Lower lobe of right lung (tissue), 2 donors: Measurements from ENCODE around the gene ZFYVE28. TPM values are rescaled to one million over a fixed set of nuclear protein-coding genes. Genes with fewer than 3 reads are reported as not detected.

Experiments
- ATAC-seq, 2 donors: fragments of 200-7000 bp; cut with Tn5 transposase; one replicate each; pipeline ENCODE4 v1.9.1; 2020 to 2022; ENCODE audit warnings: mild to moderate bottlenecking in 2 of 2, moderate library complexity in 2 of 2
- DNase-seq: peaks from one replicate; pipeline ENCODE4 v3.0.0-alpha.2; 2020
- H3K27ac ChIP-seq: fragments of 200-600 bp; one replicate; pipeline ENCODE4 v1.8.0; 2022
- H3K27me3 ChIP-seq: fragments of 200-600 bp; one replicate; pipeline ENCODE4 v1.8.0; 2022; ENCODE audit warnings: low read depth
- H3K36me3 ChIP-seq: fragments of 200-600 bp; one replicate; pipeline ENCODE4 v1.8.0; 2022; ENCODE audit warnings: mild to moderate bottlenecking
- H3K4me1 ChIP-seq: fragments of 200-600 bp; one replicate; pipeline ENCODE4 v1.8.0; 2022
- H3K4me3 ChIP-seq: fragments of 200-600 bp; one replicate; pipeline ENCODE4 v1.8.0; 2022; ENCODE audit warnings: mild to moderate bottlenecking
- H3K9me3 ChIP-seq: fragments of 200-600 bp; one replicate; pipeline ENCODE4 v1.8.0; 2022
- intact Hi-C: fragments of 100-400 bp; cut with DNase I; formaldehyde crosslinking; loops from one replicate; pipeline ENCODE4 v1.11.0; 2022
- total RNA-seq: library from RNA; stranded (reverse); fragmentation: NEBNext Ultra II Directional; extraction: Animal tissue kit (Norgen Biotek cat#: 25700); gene quantifications from one replicate; pipeline ENCODE4 v1.2.1, GENCODE V29; 2021
- TF ChIP-seq, protein P1 (sequence below): fragments of 200-600 bp; IDR thresholded peaks from one replicate; pipeline ENCODE4 v1.8.0; 2022; ENCODE audit warnings: antibody characterized with exemption, mild to moderate bottlenecking
- donor health status: DM: no; HTN: yes; CAD: no; lungs with severe emphysema.

The ZFYVE28 gene
- total RNA-seq, 1 donor from 2014 or later = 12.9 TPM

DNA sequence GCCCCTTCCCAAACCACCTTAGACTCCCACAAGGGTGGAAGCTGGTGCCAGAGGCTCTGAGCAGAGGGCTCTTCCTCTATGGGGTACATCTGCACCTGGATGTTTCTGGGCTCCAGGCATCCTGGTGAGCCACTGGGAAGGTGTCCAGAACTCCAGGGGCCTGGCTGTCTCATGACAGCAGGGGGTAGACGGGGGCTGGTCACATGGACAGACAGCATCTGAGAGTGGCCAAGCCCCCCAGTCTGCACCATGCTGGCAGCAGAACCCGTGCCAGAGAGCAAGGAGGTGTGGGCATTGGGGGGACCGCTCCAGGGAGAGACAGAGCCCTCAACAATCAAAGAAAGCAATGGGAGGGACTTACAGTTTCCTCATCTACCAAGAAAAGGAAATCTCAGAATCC, 39.5 kb downstream of the ZFYVE28 start:
- DNase-seq (no peak), ATAC-seq (no peak)
- Histone ChIP-seq H3K27ac (no peak overlapping the region), H3K9me3 (no peaks in the 10 kb centered on the region), H3K4me1 (no peaks in the 10 kb centered on the region), H3K36me3 (no peaks in the 10 kb centered on the region), H3K27me3 (no peaks in the 10 kb centered on the region), H3K4me3 (no peak overlapping the region)
- TF ChIP-seq, protein P1, sequence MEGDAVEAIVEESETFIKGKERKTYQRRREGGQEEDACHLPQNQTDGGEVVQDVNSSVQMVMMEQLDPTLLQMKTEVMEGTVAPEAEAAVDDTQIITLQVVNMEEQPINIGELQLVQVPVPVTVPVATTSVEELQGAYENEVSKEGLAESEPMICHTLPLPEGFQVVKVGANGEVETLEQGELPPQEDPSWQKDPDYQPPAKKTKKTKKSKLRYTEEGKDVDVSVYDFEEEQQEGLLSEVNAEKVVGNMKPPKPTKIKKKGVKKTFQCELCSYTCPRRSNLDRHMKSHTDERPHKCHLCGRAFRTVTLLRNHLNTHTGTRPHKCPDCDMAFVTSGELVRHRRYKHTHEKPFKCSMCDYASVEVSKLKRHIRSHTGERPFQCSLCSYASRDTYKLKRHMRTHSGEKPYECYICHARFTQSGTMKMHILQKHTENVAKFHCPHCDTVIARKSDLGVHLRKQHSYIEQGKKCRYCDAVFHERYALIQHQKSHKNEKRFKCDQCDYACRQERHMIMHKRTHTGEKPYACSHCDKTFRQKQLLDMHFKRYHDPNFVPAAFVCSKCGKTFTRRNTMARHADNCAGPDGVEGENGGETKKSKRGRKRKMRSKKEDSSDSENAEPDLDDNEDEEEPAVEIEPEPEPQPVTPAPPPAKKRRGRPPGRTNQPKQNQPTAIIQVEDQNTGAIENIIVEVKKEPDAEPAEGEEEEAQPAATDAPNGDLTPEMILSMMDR = no peak
- intact Hi-C loops = no loop called here

DNA sequence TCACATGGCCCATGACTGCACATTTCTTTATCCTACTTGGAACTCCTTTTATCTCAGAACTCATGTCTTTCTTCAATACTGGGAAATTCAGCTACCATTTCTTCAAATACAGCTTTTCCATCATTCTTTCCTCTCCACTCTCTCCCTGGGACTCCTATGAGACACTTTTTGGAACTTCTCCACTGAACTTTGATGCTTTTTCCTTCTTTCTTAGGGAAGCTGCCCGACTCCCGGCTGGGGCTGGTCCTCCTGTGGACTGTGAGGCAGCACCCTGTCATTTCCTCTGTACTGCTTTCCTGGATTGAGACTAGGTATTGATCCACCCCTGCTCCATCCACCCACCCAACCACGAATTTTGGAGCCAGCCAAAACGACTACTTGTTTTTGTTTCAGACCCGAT, 40.0 kb downstream of the ZFYVE28 start:
- Histone ChIP-seq H3K27ac (no peak overlapping the region), H3K4me3 (no peak overlapping the region), H3K9me3 (no peaks in the 10 kb centered on the region), H3K36me3 (no peaks in the 10 kb centered on the region), H3K27me3 (no peaks in the 10 kb centered on the region), H3K4me1 (no peaks in the 10 kb centered on the region)
- intact Hi-C loops = no loop called here
- TF ChIP-seq, protein P1 = no peak
- no peak for ATAC-seq
- no peak for DNase-seq

DNA sequence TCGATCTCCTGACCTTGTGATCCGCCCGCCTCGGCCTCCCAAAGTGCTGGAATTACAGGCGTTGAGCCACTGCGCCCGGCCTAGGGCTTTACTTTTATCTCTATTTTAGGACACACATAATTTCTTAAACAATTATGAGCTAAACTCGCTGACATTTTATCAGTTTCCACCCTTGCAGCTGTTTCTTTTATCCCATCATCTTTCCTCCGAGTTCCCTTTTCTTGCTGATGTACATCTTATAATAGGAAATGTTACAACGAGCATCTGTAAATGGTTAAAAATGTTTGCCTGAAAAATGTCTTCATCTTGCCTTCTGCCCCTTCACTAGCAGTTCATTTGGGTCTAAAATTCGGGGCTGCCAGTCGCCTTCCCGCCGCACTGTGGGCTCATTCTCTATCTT, 41.2 kb downstream of the ZFYVE28 start:
- intact Hi-C loops = no loop called here
- ATAC-seq = no peak
- TF ChIP-seq, protein P1 = no peak

DNA sequence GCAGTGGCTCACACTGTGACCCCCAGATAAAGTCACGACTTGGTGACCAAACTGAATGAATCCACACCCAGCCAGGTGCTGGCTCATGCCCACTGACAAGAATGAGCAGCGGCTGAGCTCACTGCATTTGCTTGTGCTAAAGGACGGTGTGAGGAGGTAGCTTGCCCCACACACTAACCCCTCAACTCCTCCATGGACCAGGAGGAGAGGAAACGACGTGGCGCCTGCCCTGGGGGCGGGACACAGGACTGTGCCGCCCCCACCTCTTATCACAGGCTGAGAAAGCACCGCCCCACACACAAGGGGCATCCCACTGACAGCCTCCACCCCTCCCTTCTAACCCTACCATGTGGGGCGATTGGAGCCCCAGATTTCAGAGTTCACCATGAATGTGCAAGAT, 43.0 kb downstream of the ZFYVE28 start:
- Histone ChIP-seq H3K4me1 (no peaks in the 10 kb centered on the region), H3K4me3 (no peak overlapping the region), H3K27ac (no peak overlapping the region), H3K27me3 (no peaks in the 10 kb centered on the region), H3K9me3 (no peaks in the 10 kb centered on the region), H3K36me3 (no peaks in the 10 kb centered on the region)
- intact Hi-C loops = no loop called here
- DNase-seq (no peak), ATAC-seq (no peak)
- TF ChIP-seq, protein P1 = no peak

More for the DNA sequence above, 41.2 kb downstream of the ZFYVE28 start:
- Histone ChIP-seq H3K4me3 (no peak overlapping the region), H3K27ac (no peak overlapping the region), H3K36me3 (no peaks in the 10 kb centered on the region), H3K4me1 (no peaks in the 10 kb centered on the region), H3K27me3 (no peaks in the 10 kb centered on the region), H3K9me3 (no peaks in the 10 kb centered on the region)
- DNase-seq = no peak

DNA sequence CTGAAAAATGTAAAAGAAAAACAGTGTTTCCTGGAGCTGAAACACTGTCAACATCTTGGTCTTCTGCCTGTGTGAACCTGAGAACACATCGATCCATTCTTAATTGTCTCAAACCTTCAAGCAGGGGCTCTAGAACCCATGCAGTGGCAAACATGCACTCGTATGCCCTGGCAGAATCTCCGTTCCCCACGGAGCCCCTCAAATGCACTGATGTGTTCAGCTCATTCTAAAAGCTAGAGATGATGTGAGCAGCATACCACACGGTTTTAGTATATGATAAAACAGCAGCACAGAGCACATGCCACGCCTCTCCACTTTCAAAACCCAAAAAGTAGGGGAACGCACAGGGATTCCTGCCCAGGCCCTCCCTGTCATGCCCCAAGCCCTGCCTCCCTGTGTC, 44.9 kb downstream of the ZFYVE28 start:
- Histone ChIP-seq H3K27ac (no peak overlapping the region), H3K36me3 (no peaks in the 10 kb centered on the region), H3K4me1 (no peaks in the 10 kb centered on the region), H3K4me3 (no peak overlapping the region), H3K27me3 (no peaks in the 10 kb centered on the region), H3K9me3 (peaks cover 8% of the 10 kb centered on the region)
- TF ChIP-seq, protein P1 = no peak
- DNase-seq = no peak
- no peak for ATAC-seq
- intact Hi-C loops = no loop called here

DNA sequence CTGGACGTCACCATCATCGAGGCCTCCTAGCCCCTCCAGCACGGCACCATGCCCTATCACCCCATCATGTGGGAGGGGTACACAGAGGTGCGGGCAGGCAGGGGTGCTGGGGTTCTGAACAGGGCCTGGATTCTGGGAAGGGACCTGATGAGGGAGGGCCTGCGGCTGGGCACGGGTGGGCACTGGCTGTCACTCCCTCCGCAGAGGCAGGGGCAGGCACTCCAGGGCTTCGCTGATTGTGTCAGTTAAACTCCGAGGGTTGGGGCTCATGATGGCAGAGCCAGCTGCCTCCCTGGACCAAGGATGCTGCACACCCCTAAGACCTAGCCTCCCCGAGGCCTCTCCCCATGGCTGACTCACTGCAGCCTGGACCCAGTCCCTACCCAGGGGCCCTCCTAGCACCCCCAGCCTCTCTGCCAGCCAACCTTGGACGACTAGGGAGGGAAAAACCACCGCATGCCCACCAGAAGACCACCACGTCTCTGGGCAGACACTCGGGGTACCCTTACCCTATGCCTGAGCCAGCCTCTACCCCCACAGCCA, 45.9 kb downstream of the ZFYVE28 start:
- H3K4me3 ChIP-seq = no peak overlapping the region
- intact Hi-C loops = no loop called here
- peaks cover 8% of the 10 kb centered on the region for H3K9me3 ChIP-seq
- TF ChIP-seq, protein P1 = no peak
- ATAC-seq (peak in 1 of 2 donors; percentile 13), DNase-seq (peak; percentile 28)
- no peaks in the 10 kb centered on the region for H3K4me1 ChIP-seq
- no peaks in the 10 kb centered on the region for H3K27me3 ChIP-seq
- H3K36me3 ChIP-seq = no peaks in the 10 kb centered on the region
- no peak overlapping the region for H3K27ac ChIP-seq
